DMS 273 (cell line): ENCODE results near the gene TRMT61B.
A peak's percentile ranks its signal among the peaks of the same experiment; 100 is the strongest.

ENCODE experiments used
- DNase-seq: peaks from one replicate; lab custom pipeline; 2025; ENCODE audit not compliant: unreplicated experiment; lab: John Stamatoyannopoulos, UW

The TRMT61B gene

DNA sequence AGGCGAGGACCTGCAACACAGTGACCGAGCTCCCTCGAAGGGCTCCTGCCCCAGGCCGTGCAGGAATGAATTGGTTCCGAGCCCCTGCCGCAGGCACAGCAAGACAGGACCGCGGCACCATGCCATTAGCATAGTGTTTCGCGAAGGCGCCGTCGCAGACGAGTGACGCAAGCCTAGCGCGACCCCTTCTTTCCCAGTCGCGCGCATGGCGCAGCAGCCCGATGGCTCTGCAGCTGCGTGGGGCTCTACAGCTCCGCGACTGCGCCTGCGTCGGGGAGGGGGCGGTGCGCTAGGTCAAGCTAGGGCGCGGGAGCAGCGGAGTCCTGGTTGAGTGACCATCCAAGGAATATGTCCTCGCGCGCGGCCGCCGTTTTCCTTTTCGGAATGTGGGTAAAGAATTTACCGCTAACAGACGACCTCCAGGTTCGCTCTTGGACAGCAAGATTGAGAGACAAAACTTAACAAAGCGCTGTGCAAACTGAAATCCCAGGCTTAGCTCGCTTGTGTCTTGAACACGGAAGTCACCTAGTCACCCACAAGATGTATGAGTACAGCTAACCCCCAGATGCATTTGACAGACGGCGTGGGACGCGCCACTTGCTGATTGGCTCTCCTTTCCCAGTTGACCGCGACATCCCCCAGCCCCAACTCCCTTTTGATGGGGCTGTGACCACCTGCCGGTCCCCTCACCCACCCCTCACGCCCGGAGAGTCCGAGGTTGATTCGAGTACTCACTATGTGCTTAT lies at the start of gene TRMT61B:
TSS of gene TRMT61B (minus strand) at position 164 of the 746 bp plus-strand sequence. CDS start at position 132, 32 bp downstream.
- peak; percentile 99 for DNase-seq

DNA sequence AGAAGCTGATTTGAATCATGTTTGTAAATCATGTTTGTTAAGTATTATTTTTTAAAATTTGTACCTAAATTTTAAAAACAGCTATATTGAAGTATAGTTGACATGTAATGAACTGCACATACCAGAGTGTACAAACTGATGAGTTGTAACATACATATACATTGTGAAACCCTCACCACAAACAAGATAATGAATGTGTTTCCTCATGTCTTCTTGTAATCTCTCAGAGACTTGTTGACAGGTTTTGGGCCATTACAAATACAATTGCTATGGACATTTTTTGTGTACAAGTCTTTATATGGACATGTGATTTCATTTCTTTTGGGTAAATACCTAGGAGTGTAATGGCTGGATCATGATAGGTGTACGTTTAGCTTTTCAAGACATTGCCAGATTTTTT lies 45.8 kb upstream of the TRMT61B start:
- no peak for DNase-seq

DNA sequence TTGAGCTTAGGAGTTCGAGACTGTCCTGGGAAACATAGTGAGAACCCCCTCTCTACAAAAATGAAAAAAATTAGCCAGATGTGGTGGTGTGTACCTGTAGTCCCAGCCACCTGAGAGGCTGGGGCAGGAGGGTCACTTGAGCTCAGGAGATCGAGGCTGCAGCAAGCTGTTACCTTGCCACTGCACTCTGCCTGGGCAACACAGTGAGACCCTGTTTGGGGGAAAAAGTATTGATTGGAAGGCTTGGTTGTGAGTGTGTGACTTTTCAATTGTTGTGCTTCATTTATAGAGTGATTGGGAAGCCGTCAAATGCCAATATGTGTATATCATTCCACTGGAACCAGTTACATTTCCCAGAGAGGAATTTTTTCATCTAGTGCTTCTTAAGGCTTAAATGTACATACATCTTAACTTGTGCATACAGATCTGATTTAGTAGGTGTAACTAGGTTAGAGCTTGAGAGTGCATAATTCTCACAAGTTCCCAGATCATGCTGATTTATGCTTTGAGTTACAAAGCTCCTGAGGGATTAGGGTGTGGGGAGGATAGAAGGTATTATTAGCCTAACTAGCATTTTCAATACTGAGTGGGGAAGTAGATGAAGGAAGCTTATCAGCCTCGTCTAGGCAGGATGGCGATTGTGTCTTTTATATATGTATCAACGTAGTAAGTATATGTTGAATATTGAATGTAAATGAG lies 39.7 kb upstream of the TRMT61B start:
- DNase-seq, result no peak

DNA sequence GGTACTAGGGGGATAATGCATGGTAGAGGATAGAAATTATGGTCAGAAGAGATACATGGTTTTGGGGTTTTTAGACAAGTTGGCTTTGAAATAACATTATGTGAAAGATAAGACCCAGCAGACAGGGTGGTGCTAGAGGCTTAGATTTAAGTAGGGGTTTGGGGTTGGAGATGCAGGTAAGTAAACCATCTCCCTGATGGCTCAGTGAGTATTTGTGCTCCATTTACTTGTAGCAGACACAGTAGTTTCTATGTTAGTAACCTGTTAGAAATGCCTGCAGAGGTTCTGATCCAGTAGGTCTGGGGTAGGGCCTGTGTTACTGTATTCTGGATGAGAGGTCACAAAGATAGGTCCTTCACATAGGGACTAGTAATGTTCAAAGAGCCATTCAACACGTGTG lies 38.1 kb upstream of the TRMT61B start:
- no peak for DNase-seq

GRCh38 chr2:28906821-28907220 lies 36.7 kb upstream of the TRMT61B start:
- no peak for DNase-seq

DNA sequence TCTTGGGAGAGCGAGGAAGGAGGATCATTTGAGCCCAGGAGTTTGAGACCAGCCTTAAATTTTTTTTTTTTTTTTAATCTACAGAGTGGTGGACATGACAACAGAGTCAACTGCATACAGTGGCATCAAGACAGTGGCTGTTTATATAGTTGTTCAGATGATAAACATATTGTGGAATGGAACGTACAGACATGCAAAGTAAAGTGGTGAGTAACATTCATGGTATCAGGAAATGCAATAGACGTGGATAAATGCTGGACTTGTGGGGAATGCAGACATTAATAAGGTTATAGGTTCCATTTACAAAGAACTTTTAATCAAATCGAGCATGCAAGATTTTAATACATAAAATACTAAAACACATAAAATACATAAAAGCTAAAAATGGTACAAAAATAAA lies 36.3 kb upstream of the TRMT61B start:
- DNase-seq, result no peak

- DNase-seq, result no peak
These were observed 35.4 kb upstream of the TRMT61B start for GRCh38 chr2:28905533-28905932.

DNA sequence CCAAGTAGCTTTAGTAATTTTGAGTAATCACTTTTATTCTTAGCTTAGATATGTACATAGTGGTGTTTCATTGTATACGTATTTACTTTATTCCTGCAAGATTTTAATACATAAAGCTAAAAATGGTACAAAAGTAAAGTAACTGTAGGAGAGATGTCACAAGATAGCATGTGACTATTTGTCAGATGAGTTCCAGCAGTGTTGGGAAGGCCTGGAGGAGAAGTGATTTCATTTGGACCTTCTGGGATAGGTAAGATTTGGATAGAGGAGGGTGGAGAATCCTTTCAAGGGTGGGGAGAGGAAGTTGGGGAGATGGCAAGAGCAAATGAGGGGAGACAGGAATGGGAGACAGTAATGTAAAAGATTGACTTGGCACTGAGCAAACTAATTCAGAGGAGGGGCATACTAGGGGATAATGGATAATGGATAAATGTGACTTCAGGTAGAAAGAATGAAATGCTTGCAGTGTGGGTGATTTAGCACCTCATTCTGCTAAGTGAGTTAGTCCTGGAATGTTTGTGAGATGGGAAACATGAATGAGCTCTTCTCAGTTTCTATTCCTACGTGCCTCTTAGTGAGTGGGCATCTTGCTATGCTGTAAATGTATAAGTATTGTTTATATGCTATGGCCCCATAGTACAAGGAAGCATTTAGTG lies 34.8 kb upstream of the TRMT61B start:
- no peak for DNase-seq

GRCh38 chr2:28904295-28904694 lies 34.2 kb upstream of the TRMT61B start:
- no peak for DNase-seq

GRCh38 chr2:28902584-28902983 lies 32.5 kb upstream of the TRMT61B start:
- no peak for DNase-seq

GRCh38 chr2:28901841-28902240 lies 31.7 kb upstream of the TRMT61B start:
- no peak for DNase-seq

DNA sequence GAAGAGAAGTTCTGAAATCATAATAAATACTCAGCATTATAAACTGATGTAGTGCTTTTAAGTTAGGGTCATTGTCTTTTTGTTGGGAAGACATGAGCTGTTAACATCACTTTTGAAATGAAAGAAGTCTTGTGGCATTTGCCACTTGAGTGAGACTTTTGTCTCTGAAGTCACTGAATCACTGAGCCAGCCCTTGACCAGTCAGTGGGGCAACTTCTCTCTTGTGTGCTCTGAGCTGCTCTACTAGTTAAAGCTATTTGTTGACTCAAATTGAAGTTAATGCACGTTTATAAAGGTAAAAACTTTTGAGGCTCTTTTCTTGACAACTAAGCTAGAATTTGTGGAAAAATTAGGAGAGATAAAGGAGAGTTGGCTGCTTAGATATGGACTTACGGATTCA lies 31.1 kb upstream of the TRMT61B start:
- DNase-seq, result no peak

DNA sequence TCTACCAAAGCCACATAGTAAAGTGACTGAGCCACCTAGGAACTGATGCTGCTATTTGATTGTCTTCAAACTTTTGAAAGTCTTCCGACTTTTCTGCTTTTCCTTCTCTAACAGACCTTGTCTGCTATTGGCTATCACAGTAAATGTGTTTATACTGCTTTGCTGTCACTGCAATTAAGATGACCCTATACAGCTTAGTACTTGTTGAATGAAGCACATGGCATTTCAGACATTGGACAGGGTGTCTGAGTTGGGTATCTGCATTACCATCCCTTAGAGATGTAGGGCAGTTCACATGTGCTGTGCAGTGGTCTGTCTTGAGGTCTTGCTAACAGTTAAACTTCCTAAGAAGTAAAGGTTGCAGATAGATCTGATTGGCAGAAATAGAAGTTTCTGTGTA lies 27.9 kb upstream of the TRMT61B start:
- DNase-seq, result peak; percentile 16

- DNase-seq, result peak; percentile 15
These were observed 26.8 kb upstream of the TRMT61B start for GRCh38 chr2:28896906-28897305.

GRCh38 chr2:28895189-28895893 lies 25.2 kb upstream of the TRMT61B start:
- DNase-seq, result peak; percentile 75

DNA sequence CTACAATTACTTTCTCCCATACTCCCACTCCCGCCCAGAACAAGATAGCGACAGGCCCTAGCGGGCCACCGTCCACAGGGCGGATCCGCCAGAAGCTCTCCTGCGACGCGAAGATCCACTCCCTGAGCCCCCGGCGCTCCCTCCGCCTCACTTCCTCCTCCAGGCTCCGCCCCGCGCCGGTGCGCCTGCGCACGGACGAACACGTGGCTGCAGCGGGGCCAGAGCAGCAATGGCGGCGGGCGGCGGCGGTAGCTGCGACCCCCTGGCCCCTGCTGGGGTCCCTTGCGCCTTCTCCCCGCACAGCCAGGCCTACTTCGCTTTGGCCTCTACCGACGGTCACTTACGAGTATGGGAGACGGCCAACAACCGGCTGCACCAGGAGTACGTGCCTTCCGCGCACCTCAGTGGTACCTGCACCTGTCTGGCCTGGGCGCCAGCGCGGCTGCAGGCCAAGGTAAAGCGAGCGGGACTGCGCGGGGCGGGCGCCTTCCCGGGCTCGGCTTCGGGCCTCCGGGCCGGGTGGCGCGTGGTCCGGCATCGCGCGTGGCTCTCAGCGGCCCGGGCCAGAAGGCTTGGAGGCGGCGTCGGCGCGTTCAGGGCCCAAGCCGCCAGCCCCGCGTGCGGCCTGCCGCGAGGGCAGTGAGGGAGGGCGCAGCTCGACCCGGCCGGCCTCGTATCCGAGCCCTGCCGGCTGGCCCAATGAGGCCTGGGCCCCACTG lies 24.5 kb upstream of the TRMT61B start, which contains the start of gene WDR43:
TSS of gene WDR43 (plus strand) at position 198 of the 719 bp plus-strand sequence. CDS start at position 230, 32 bp downstream.
- peak; percentile 100 for DNase-seq

DNA sequence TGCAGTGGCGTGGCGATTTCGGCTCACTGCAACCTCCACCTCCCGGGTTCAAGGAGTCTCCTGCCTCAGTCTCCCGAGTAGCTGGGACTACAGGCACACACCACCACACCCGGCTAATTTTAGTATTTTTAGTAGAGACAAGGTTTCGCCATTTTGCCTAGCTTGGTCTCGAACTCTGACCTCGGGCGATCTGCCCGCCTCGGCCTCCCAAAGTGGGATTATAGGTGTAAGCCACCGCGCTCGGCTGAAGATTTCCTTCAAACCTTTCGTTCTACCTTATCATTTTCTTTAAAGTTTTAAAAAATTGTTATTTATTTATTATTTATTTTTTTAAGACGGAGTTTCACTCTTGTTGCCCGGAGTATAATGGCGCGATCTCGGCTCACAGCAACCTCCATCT lies 23.4 kb upstream of the TRMT61B start:
- DNase-seq, result no peak

GRCh38 chr2:28880193-28880592 lies 10.1 kb upstream of the TRMT61B start:
- no peak for DNase-seq

GRCh38 chr2:28871620-28872019 lies 1.5 kb upstream of the TRMT61B start:
- DNase-seq, result no peak

- peak; percentile 76 for DNase-seq
These were observed 489 bp downstream of the TRMT61B start for GRCh38 chr2:28869494-28870145.
